ENCODE data around the gene KIAA0040.
"Not testable (repeated sequence)": the region's sequence is repeated elsewhere in the genome, so short reads cannot be mapped to it uniquely, and the experiment has no call there.

Gene KIAA0040

DNA sequence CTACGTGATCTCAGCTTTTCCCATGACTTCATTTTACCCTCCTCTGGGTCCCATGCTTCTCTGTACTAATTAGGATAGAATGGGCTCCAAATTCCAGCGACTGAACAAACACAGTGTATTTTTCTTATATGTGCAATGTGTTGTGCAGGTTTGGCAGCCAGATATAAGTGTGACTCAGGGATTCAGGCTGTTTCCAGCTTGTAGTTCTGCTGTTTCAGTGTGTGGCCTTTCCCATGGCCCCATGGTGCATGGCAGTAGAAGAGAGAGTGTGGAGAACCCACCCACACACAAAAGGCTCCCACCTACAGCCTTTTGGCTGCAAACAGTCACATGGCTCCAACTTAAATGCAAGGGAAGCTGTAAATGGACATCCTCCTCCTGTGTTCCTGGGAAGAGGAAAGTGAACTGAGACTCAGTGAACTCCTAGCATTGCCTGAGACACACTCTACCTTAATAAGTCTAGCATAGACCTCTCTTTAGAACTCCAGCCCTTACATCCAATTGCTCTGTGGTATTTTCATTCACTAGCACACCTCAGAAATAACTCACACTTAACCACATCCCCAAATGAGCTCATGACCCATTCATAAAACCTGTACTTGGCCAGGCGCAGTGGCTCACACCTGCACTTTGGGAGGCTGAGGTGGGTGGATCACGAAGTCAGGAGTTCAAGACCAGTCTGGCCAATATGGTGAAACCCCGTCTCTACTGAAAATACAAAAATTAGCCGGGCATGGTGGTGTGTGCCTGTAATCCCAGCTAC is 58.7 kb downstream of the KIAA0040 start:
- DNase-seq, result no peak

DNA sequence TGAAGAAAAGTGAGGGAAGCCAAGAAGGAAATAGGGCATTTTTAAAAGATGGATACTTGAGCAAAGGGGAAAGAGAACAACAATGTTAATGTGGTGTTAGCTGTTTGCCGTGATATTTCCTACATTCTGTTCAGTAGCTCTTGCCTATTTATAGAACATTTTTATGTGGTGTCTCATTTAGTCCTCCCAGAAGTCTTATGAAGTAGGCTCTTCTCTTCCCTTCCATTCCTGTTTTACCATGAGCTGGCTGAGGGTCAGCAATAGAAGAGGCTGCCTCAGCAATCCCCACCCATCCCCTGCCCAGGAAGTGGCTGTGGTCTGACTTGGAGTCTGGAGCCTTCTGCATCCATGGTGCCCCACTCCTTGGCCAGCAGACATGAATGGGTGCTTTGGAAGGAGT is 60.1 kb downstream of the KIAA0040 start:
- DNase-seq, result no peak

- no peak for DNase-seq
Measured at GRCh38 chr1:175131095-175131494, 61.5 kb downstream of the KIAA0040 start.

GRCh38 chr1:175130649-175131045 is 61.9 kb downstream of the KIAA0040 start:
- DNase-seq, result no peak

DNA sequence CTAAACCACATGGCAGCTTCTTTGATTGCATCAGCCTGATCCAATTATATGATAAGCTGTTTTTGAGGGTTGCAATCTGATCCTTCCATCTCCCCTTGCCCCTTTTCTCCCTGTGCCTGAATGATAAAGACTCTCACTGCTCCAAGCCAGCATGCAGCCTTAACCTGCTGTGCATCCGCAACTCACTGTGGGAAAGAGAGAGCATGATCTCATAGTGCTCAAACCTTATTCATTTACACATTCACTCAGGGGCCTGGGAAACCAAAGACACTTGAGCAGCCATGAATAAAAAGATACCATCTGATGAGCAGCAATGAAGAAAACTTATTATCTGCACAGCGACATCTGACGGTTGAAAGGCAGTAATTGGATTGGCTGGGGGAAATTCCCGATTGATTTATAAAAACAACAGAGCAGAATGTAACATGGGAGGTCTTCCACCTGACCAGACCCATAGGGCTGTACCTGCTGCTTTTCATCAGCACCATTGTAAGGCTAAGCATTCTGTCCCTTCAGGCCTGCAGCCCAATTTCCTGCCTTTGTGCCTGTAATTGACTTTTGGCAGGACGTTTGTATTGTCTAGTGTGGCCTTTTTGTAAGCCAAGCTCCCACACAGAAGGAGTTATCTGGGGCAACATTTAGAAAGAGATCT is 62.5 kb downstream of the KIAA0040 start:
- no peak for DNase-seq

DNA sequence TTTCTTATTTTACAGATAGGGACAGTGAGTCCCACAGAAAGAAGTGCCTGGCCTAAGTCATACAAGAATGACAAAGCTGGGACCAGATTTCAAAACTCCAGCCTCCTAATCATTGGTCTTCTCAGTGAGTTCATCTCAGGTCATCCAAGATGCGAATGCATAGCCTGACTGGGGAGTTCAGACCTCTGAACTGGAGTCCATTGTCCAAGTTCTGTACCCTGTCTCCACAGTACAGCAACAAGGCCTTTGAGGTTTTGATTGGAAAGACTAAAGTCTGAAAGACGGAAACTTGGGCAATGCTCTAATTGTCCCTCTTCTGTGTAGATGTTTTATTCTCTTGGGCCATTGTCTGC is 63.0 kb downstream of the KIAA0040 start:
- no peak for DNase-seq

DNA sequence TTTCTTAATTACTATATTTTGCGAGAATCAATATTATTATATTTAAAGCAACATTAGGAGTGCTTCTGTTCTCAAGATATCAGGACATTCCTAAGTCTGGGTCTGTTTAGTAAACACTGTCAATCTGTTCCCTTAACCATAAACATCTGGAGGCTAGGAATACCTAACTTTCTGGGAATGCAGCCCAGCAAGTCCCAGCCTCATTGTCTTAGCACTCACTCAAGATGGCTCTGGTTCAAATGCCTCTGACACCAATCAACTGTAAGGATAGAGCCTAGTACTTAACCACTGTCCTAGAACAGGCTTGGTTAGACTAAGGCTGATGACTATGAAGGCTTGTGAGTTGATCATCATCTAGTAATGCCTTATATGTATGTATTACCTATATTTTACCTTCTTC is 63.4 kb downstream of the KIAA0040 start:
- no peak for DNase-seq

- DNase-seq, result no peak
Measured at GRCh38 chr1:175128523-175128922, 64.1 kb downstream of the KIAA0040 start.

- DNase-seq, result no peak
Measured at GRCh38 chr1:175127565-175127964, 65.0 kb downstream of the KIAA0040 start.

DNA sequence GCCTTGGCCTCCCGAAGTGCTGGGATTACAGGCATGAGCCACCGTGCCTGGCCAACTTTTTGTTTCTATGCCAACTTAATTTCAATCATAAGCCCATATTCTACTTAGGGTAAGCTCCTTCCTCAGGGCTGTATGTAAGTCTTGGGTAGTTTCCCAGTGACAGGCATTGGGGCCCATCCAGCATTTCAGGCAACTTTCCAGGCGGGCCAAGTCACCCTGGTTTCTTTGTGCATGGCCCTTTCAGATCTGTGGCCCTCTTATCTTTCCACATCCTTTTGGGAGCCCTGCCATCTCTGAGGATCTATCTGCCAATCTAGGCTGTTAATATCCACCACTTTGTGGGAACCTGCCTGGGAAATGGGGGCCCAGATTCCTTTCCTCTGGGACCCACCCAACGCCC is 66.2 kb downstream of the KIAA0040 start:
- no peak for DNase-seq

DNA sequence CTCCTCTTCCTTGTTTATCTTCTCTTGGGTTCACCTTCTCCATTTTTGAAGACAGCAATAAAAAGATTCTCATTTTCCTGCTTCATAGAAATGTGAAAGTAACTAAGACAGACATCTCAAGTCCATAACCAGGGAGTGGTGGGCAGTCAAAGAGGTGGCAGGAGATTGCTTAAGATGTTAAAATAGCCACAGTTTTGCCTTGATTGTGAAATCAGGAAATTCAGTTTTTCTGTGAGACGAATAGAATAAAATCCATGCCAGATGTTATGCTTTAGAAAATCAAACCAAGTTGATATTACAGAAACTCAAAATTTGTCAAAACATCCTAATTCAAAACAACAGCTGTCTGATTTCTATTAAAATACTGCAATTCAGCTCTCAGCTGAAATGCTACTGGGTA is 67.7 kb downstream of the KIAA0040 start:
- DNase-seq, result no peak

DNA sequence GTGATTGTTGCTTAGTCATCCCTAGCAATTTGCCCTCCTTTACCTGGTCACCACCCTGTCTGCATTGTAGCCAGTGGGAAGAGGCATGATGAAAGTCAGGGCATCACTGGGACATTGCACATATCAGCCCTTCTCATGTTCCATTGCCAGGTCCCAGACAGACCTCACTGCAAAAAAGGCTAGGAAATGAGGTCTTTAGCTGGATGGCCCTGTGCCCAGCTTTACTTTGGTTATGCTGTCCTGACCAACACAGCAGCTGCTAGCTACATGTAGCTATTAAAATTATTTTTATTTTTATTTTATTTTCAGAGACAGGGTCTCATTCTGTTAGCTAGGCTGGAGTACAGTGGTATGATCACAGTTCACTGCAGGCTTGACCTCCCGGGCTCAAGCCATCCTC is 72.1 kb downstream of the KIAA0040 start:
- no peak for DNase-seq

- DNase-seq, result no peak
Measured at GRCh38 chr1:175118375-175119367, 73.9 kb downstream of the KIAA0040 start.

GRCh38 chr1:175116903-175117302 is 75.7 kb downstream of the KIAA0040 start:
- no peak for DNase-seq

GRCh38 chr1:175116210-175116798 is 76.3 kb downstream of the KIAA0040 start:
- no peak for DNase-seq

- no peak for DNase-seq
Measured at GRCh38 chr1:175114996-175115395, 77.6 kb downstream of the KIAA0040 start.

DNA sequence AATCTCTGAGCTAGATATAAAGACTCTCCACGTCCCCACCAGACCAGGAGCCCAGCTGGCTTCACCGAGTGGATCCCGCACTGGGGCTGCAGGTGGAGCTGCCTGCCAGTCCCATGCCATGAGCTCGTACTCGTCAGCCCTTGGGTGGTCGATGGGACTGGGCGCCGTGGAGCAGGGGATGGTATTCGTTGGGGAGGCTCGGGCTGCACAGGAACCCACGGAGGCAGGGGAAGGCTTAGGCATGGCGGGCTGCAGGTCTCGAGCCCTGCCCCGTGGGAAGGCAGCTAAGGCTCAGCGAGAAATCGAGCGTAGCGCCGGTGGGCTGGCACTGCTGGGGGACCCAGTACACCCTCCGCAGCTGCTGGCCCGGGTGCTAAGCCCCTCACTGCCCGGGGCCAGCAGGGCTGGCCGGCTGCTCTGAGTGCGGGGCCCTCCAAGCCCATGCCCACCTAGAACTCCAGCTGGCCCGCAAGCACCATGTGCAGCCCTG is 84.2 kb downstream of the KIAA0040 start:
- not testable (repeated sequence) for DNase-seq
